Type B pancreatic cell (in vitro differentiated cells): ENCODE results near the gene ADGRG6. TPM values are rescaled to one million over a fixed set of nuclear protein-coding genes. Genes with fewer than 3 reads are reported as not detected.

ENCODE experiments used
- DNase-seq: peaks from one replicate; pipeline ENCODE4 v3.0.0; 2021; ENCODE audit warnings: mixed read lengths; ENCODE audit not compliant: unreplicated experiment; ENCODE audit errors: extremely low spot score
- H3K27ac Mint-ChIP-seq: 2 replicates; pipeline ENCODE4 v1.8.0; 2021; ENCODE audit warnings: mild to moderate bottlenecking, mixed read lengths
- H3K27me3 Mint-ChIP-seq: 2 replicates; pipeline ENCODE4 v1.8.0; 2021; ENCODE audit warnings: mixed read lengths
- H3K36me3 Mint-ChIP-seq: 2 replicates; pipeline ENCODE4 v1.8.0; 2021; ENCODE audit warnings: mixed read lengths
- H3K4me1 Mint-ChIP-seq: one replicate; pipeline ENCODE4 v1.8.0; 2021; ENCODE audit warnings: mixed read lengths; ENCODE audit not compliant: unreplicated experiment
- H3K4me3 Mint-ChIP-seq: 2 replicates; pipeline ENCODE4 v1.8.0; 2021; ENCODE audit warnings: mild to moderate bottlenecking, mixed read lengths
- H3K9me3 Mint-ChIP-seq: 2 replicates; pipeline ENCODE4 v1.8.0; 2021; ENCODE audit warnings: mixed read lengths
- total RNA-seq: library from RNA; stranded (reverse); gene quantifications from 2 replicates; pipeline ENCODE4 v1.2.1, GENCODE V29; 2021; ENCODE audit warnings: low replicate concordance
- TF ChIP-seq, protein P1 (sequence below): fragments of 200-600 bp; sonication (generic); conservative IDR thresholded peaks from 2 replicates; pipeline ENCODE4 v1.5.0; 2021; ENCODE audit warnings: antibody characterized with exemption, mild to moderate bottlenecking

Gene ADGRG6
- total RNA-seq, 1 donor from 2014 or later, result 26.7 TPM

GRCh38 chr6:142458836-142459235, 157.0 kb downstream of the ADGRG6 start:
- TF ChIP-seq, protein P1, sequence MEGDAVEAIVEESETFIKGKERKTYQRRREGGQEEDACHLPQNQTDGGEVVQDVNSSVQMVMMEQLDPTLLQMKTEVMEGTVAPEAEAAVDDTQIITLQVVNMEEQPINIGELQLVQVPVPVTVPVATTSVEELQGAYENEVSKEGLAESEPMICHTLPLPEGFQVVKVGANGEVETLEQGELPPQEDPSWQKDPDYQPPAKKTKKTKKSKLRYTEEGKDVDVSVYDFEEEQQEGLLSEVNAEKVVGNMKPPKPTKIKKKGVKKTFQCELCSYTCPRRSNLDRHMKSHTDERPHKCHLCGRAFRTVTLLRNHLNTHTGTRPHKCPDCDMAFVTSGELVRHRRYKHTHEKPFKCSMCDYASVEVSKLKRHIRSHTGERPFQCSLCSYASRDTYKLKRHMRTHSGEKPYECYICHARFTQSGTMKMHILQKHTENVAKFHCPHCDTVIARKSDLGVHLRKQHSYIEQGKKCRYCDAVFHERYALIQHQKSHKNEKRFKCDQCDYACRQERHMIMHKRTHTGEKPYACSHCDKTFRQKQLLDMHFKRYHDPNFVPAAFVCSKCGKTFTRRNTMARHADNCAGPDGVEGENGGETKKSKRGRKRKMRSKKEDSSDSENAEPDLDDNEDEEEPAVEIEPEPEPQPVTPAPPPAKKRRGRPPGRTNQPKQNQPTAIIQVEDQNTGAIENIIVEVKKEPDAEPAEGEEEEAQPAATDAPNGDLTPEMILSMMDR, result no peak
- Mint-ChIP-seq H3K4me1 (no peaks in the 10 kb centered on the region), H3K9me3 (no peaks in the 10 kb centered on the region), H3K36me3 (no peaks in the 10 kb centered on the region), H3K27ac (no peak overlapping the region), H3K27me3 (no peaks in the 10 kb centered on the region), H3K4me3 (no peak overlapping the region)
- no peak for DNase-seq

DNA sequence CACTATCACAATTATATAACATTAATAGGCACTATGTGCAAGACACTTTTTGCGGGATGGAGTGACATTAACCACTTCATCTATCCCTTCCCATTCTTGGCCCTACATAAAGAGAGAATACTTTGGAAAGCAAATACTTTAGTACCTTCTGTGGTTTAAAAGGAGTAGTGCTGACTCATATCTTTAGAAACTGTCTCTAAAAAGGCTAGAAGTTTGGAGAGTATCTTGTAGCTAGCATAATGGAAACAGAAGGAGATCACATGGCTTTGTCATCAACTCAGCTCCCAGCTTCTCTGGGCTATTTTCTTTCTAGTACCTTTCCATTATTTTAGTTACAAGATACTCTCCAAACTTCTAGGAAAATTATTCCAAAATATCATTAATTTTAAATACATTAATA, 157.5 kb downstream of the ADGRG6 start:
- H3K9me3 Mint-ChIP-seq, result no peaks in the 10 kb centered on the region
- H3K4me1 Mint-ChIP-seq, result no peaks in the 10 kb centered on the region
- no peak for DNase-seq
- H3K27ac Mint-ChIP-seq, result no peak overlapping the region
- no peaks in the 10 kb centered on the region for H3K27me3 Mint-ChIP-seq
- H3K36me3 Mint-ChIP-seq, result no peaks in the 10 kb centered on the region
- TF ChIP-seq, protein P1, result no peak
- H3K4me3 Mint-ChIP-seq, result no peak overlapping the region

GRCh38 chr6:142462260-142462659, 160.5 kb downstream of the ADGRG6 start:
- no peaks in the 10 kb centered on the region for H3K36me3 Mint-ChIP-seq
- H3K4me1 Mint-ChIP-seq, result no peaks in the 10 kb centered on the region
- H3K27me3 Mint-ChIP-seq, result no peaks in the 10 kb centered on the region
- H3K4me3 Mint-ChIP-seq, result no peak overlapping the region
- no peaks in the 10 kb centered on the region for H3K9me3 Mint-ChIP-seq
- no peak for DNase-seq
- H3K27ac Mint-ChIP-seq, result no peak overlapping the region
- TF ChIP-seq, protein P1, result peak; percentile 49

DNA sequence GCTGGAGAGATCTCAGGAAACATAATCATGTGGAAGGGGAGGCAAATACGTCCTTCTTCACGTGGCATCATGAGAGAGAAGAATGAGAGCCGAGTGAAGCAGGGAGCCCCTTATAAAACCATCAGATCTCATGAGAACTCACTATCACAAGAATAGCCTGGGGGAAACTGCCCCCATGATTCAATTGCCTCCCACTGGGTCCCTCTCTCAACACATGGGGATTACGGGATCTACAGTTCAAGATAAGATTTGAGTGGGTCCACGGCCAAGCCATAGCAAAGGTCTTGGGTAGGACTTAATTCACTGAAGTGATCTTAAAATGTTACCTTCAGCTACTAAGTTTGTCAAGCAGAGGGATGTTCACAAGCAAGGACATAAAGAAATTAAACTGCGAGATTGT, 162.2 kb downstream of the ADGRG6 start:
- DNase-seq, result no peak
- Mint-ChIP-seq H3K4me3 (no peak overlapping the region), H3K4me1 (no peaks in the 10 kb centered on the region), H3K27me3 (no peaks in the 10 kb centered on the region), H3K36me3 (no peaks in the 10 kb centered on the region), H3K27ac (no peak overlapping the region), H3K9me3 (no peaks in the 10 kb centered on the region)
- TF ChIP-seq, protein P1, result no peak

DNA sequence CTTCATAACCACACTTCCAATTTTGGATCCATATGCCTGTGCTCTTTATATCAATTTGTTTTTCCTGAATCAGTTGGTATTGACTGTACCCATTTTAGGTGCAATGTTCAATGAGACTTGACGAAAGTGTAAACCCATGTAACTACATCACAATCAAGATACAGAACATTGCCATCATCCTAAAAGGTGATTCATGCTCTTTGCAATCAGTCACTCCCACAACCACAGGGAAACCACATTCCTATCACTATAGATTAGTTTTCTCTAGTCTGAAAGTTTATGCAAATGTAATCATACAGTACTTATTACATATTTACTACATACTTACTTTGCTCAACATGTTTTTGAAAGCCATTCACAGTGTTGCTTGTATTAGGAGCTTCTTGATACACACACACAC, 167.4 kb downstream of the ADGRG6 start:
- TF ChIP-seq, protein P1, result no peak
- Mint-ChIP-seq H3K27ac (no peak overlapping the region), H3K36me3 (no peaks in the 10 kb centered on the region), H3K9me3 (no peaks in the 10 kb centered on the region), H3K27me3 (peaks cover 7% of the 10 kb centered on the region), H3K4me3 (no peak overlapping the region), H3K4me1 (no peaks in the 10 kb centered on the region)
- DNase-seq, result no peak

- TF ChIP-seq, protein P1, result no peak
- no peak overlapping the region for H3K4me3 Mint-ChIP-seq
- peaks cover 7% of the 10 kb centered on the region for H3K27me3 Mint-ChIP-seq
- no peak for DNase-seq
- peaks cover 6% of the 10 kb centered on the region for H3K4me1 Mint-ChIP-seq
- H3K9me3 Mint-ChIP-seq, result no peaks in the 10 kb centered on the region
- no peak overlapping the region for H3K27ac Mint-ChIP-seq
- H3K36me3 Mint-ChIP-seq, result no peaks in the 10 kb centered on the region
Measured at GRCh38 chr6:142470421-142470820, 168.6 kb downstream of the ADGRG6 start.
